ENCODE data around the gene GRK3. TPM values are rescaled to one million over a fixed set of nuclear protein-coding genes. Genes with fewer than 3 reads are reported as not detected.

The GRK3 gene
- total RNA-seq, 4 donors from 2014 or later = 0.49 to 1.1 (median 0.81) TPM

- Histone ChIP-seq H3K27me3 (no peaks in the 10 kb centered on the region), H3K27ac (no peak overlapping the region), H3K4me3 (no peak overlapping the region), H3K9me3 (no peaks in the 10 kb centered on the region), H3K4me1 (no peaks in the 10 kb centered on the region), H3K36me3 (no peaks in the 10 kb centered on the region)
- TF ChIP-seq POLR2A (IDR thresholded peaks at IDR 0.05) = no peak
- TF ChIP-seq, protein P1, sequence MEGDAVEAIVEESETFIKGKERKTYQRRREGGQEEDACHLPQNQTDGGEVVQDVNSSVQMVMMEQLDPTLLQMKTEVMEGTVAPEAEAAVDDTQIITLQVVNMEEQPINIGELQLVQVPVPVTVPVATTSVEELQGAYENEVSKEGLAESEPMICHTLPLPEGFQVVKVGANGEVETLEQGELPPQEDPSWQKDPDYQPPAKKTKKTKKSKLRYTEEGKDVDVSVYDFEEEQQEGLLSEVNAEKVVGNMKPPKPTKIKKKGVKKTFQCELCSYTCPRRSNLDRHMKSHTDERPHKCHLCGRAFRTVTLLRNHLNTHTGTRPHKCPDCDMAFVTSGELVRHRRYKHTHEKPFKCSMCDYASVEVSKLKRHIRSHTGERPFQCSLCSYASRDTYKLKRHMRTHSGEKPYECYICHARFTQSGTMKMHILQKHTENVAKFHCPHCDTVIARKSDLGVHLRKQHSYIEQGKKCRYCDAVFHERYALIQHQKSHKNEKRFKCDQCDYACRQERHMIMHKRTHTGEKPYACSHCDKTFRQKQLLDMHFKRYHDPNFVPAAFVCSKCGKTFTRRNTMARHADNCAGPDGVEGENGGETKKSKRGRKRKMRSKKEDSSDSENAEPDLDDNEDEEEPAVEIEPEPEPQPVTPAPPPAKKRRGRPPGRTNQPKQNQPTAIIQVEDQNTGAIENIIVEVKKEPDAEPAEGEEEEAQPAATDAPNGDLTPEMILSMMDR (IDR thresholded peaks at IDR 0.05 in 4 of 5, conservative IDR thresholded peaks at IDR 0.05 in 1 of 5) = no peak
- DNase-seq (no peak), ATAC-seq (no peak)
- intact Hi-C loops (cut with DNase I; ENCODE audit: low total_unique reads) (no loop called here), in situ Hi-C loops (cut with MboI; ENCODE audit: low sequenced_read_pairs in 4 of 4) (no loop called here)
Observed at GRCh38 chr22:25542191-25542590, 22.3 kb upstream of the GRK3 start.

- ATAC-seq (no peak), DNase-seq (no peak)
- intact Hi-C loops (cut with DNase I; ENCODE audit: low total_unique reads) (no loop called here), in situ Hi-C loops (cut with MboI; ENCODE audit: low sequenced_read_pairs in 4 of 4) (no loop called here)
- Histone ChIP-seq H3K27me3 (no peaks in the 10 kb centered on the region), H3K4me3 (no peak overlapping the region), H3K27ac (no peak overlapping the region), H3K9me3 (no peaks in the 10 kb centered on the region), H3K4me1 (no peaks in the 10 kb centered on the region), H3K36me3 (no peaks in the 10 kb centered on the region)
- TF ChIP-seq, protein P1 (IDR thresholded peaks at IDR 0.05 in 4 of 5, conservative IDR thresholded peaks at IDR 0.05 in 1 of 5) = no peak
- no peak for TF ChIP-seq POLR2A (IDR thresholded peaks at IDR 0.05)
Observed at GRCh38 chr22:25542720-25543402, 21.6 kb upstream of the GRK3 start.

DNA sequence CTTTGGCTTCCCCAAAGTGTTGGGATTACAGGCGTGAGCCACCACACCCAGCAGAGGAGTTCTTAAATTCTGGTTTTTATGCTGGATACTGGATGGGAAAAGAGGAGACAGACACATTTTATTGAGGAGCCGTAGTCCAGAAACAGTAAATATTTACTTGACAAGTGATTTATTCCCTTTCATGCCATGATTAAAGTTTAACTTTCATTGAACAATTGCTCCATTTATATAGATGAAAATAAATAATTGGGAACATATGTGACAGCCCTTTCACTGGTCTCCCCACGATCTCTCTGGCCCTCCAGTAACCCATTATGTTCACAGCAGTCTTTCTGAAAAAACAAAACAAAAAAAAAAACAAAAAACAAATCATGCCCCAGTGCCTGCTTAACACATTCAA, 19.3 kb upstream of the GRK3 start:
- no peaks in the 10 kb centered on the region for H3K4me1 ChIP-seq
- H3K9me3 ChIP-seq = no peaks in the 10 kb centered on the region
- no peak for DNase-seq
- ATAC-seq = no peak
- no peaks in the 10 kb centered on the region for H3K36me3 ChIP-seq
- H3K4me3 ChIP-seq = no peak overlapping the region
- H3K27me3 ChIP-seq = no peaks in the 10 kb centered on the region
- intact Hi-C loops (cut with DNase I; ENCODE audit: low total_unique reads) = no loop called here
- no peak overlapping the region for H3K27ac ChIP-seq
- in situ Hi-C loops (cut with MboI; ENCODE audit: low sequenced_read_pairs in 4 of 4) = no loop called here
- TF ChIP-seq POLR2A (IDR thresholded peaks at IDR 0.05) = no peak

GRCh38 chr22:25545672-25546071, 18.8 kb upstream of the GRK3 start:
- no peaks in the 10 kb centered on the region for H3K36me3 ChIP-seq
- no peak for ATAC-seq
- H3K27me3 ChIP-seq = no peaks in the 10 kb centered on the region
- no peak for TF ChIP-seq POLR2A (IDR thresholded peaks at IDR 0.05)
- TF ChIP-seq, protein P1 (IDR thresholded peaks at IDR 0.05 in 4 of 5, conservative IDR thresholded peaks at IDR 0.05 in 1 of 5) = no peak
- no peaks in the 10 kb centered on the region for H3K9me3 ChIP-seq
- intact Hi-C loops (cut with DNase I; ENCODE audit: low total_unique reads) (no loop called here), in situ Hi-C loops (cut with MboI; ENCODE audit: low sequenced_read_pairs in 4 of 4) (no loop called here)
- no peak overlapping the region for H3K4me3 ChIP-seq
- DNase-seq = no peak
- no peaks in the 10 kb centered on the region for H3K4me1 ChIP-seq
- H3K27ac ChIP-seq = no peak overlapping the region

- DNase-seq = no peak
- in situ Hi-C loops (cut with MboI; ENCODE audit: low sequenced_read_pairs in 4 of 4) = no loop called here
- Histone ChIP-seq H3K9me3 (no peaks in the 10 kb centered on the region), H3K27ac (no peak overlapping the region), H3K4me3 (no peak overlapping the region), H3K4me1 (no peaks in the 10 kb centered on the region), H3K36me3 (no peaks in the 10 kb centered on the region), H3K27me3 (no peaks in the 10 kb centered on the region)
- intact Hi-C loops (cut with DNase I; ENCODE audit: low total_unique reads) = no loop called here
- ATAC-seq = no peak
- no peak for TF ChIP-seq POLR2A (IDR thresholded peaks at IDR 0.05)
- TF ChIP-seq, protein P1 (IDR thresholded peaks at IDR 0.05 in 4 of 5, conservative IDR thresholded peaks at IDR 0.05 in 1 of 5) = no peak
Observed at GRCh38 chr22:25546242-25546641, 18.2 kb upstream of the GRK3 start.

Measured in gastrocnemius medialis (tissue), 4 donors.